ENCODE data around the gene PLEKHG4. TPM values are rescaled to one million over a fixed set of nuclear protein-coding genes. Genes with fewer than 3 reads are reported as not detected.

Gene PLEKHG4
- total and polyA plus RNA-seq, 9 of the 15 experiments (the other 6 are each of a cell fraction or from before 2014, with no cell fraction given): 3.7 to 36.8 (median 17.9) TPM

DNA sequence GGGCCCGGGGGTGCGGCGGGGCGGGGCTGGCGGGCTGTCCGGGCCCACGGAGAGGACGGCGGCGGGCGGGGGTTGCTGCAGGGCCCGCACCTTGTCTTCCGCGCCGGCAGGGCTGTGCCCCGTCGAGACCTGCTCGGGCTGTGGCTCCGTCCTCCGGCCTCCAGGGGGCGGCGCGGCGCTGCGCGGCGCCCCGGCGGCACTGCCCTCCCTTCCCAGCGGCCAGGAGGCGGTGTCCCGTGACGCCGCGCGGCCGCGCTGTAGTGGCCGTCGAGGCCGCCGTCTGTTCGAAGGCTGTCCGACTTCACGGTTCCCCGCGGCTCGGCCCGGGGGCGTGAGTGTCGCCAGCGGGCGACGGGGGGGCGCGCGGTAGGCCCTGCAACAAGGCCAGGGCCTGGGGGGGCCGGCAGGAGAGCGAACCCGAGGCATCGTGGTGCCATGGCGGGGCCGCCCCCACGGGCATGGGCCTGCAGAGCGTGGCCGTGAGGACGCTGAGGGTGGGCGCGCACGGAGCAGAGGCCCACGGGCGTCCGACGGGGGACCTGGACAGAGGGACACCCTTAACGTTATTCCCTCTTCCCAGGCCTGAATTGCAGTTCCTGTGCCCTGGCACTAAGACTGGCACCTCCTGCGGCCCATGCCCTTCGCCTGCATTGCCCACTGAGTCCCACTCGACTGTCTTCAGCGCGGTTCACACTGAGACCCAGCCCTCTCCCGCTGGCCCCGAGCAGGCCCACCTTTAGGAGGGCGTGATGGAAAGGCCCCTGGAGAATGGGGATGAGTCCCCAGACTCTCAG is at the start of gene PLEKHG4 (continued):
- TF ChIP-seq, protein P1, sequence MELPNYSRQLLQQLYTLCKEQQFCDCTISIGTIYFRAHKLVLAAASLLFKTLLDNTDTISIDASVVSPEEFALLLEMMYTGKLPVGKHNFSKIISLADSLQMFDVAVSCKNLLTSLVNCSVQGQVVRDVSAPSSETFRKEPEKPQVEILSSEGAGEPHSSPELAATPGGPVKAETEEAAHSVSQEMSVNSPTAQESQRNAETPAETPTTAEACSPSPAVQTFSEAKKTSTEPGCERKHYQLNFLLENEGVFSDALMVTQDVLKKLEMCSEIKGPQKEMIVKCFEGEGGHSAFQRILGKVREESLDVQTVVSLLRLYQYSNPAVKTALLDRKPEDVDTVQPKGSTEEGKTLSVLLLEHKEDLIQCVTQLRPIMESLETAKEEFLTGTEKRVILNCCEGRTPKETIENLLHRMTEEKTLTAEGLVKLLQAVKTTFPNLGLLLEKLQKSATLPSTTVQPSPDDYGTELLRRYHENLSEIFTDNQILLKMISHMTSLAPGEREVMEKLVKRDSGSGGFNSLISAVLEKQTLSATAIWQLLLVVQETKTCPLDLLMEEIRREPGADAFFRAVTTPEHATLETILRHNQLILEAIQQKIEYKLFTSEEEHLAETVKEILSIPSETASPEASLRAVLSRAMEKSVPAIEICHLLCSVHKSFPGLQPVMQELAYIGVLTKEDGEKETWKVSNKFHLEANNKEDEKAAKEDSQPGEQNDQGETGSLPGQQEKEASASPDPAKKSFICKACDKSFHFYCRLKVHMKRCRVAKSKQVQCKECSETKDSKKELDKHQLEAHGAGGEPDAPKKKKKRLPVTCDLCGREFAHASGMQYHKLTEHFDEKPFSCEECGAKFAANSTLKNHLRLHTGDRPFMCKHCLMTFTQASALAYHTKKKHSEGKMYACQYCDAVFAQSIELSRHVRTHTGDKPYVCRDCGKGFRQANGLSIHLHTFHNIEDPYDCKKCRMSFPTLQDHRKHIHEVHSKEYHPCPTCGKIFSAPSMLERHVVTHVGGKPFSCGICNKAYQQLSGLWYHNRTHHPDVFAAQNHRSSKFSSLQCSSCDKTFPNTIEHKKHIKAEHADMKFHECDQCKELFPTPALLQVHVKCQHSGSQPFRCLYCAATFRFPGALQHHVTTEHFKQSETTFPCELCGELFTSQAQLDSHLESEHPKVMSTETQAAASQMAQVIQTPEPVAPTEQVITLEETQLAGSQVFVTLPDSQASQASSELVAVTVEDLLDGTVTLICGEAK (IDR thresholded peaks at IDR 0.05): peak; percentile 53
- TF ChIP-seq, protein P1 (CRISPR knock-in tag; IDR thresholded peaks at IDR 0.05): no peak
- TF ChIP-seq NFIC (IDR thresholded peaks at IDR 0.05) (peak; percentile 98), SMARCB1 (IDR thresholded peaks at IDR 0.05; ENCODE audit: insufficient read length, low read depth) (peak; percentile 71), SMC3 (conservative IDR thresholded peaks at IDR 0.05; ENCODE audit: insufficient read depth, low read depth, low read length) (peak; percentile 75), ZNF12 (CRISPR knock-in tag; IDR thresholded peaks at IDR 0.05) (peak; percentile 39; the same call in 1 of the 2 replicates), SETDB1 (IDR thresholded peaks at IDR 0.05; ENCODE audit: low read length) (no peak)
- TF ChIP-seq, protein P2, sequence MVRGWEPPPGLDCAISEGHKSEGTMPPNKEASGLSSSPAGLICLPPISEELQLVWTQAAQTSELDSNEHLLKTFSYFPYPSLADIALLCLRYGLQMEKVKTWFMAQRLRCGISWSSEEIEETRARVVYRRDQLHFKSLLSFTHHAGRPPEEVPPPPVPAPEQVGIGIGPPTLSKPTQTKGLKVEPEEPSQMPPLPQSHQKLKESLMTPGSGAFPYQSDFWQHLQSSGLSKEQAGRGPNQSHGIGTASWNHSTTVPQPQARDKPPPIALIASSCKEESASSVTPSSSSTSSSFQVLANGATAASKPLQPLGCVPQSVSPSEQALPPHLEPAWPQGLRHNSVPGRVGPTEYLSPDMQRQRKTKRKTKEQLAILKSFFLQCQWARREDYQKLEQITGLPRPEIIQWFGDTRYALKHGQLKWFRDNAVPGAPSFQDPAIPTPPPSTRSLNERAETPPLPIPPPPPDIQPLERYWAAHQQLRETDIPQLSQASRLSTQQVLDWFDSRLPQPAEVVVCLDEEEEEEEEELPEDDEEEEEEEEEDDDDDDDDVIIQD (CRISPR knock-in tag; IDR thresholded peaks at IDR 0.05): peak; percentile 55; the same call in 1 of the 2 replicates
- TF ChIP-seq, protein P3, sequence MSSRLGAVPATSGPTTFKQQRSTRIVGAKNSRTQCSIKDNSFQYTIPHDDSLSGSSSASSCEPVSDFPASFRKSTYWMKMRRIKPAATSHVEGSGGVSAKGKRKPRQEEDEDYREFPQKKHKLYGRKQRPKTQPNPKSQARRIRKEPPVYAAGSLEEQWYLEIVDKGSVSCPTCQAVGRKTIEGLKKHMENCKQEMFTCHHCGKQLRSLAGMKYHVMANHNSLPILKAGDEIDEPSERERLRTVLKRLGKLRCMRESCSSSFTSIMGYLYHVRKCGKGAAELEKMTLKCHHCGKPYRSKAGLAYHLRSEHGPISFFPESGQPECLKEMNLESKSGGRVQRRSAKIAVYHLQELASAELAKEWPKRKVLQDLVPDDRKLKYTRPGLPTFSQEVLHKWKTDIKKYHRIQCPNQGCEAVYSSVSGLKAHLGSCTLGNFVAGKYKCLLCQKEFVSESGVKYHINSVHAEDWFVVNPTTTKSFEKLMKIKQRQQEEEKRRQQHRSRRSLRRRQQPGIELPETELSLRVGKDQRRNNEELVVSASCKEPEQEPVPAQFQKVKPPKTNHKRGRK (tag; IDR thresholded peaks at IDR 0.05): no peak
- TF ChIP-seq, protein P4, sequence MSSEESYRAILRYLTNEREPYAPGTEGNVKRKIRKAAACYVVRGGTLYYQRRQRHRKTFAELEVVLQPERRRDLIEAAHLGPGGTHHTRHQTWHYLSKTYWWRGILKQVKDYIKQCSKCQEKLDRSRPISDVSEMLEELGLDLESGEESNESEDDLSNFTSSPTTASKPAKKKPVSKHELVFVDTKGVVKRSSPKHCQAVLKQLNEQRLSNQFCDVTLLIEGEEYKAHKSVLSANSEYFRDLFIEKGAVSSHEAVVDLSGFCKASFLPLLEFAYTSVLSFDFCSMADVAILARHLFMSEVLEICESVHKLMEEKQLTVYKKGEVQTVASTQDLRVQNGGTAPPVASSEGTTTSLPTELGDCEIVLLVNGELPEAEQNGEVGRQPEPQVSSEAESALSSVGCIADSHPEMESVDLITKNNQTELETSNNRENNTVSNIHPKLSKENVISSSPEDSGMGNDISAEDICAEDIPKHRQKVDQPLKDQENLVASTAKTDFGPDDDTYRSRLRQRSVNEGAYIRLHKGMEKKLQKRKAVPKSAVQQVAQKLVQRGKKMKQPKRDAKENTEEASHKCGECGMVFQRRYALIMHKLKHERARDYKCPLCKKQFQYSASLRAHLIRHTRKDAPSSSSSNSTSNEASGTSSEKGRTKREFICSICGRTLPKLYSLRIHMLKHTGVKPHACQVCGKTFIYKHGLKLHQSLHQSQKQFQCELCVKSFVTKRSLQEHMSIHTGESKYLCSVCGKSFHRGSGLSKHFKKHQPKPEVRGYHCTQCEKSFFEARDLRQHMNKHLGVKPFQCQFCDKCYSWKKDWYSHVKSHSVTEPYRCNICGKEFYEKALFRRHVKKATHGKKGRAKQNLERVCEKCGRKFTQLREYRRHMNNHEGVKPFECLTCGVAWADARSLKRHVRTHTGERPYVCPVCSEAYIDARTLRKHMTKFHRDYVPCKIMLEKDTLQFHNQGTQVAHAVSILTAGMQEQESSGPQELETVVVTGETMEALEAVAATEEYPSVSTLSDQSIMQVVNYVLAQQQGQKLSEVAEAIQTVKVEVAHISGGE (CRISPR knock-in tag; IDR thresholded peaks at IDR 0.05): peak; percentile 11 to 93 (median 71); a peak in 4 of 6 replicates
